Brain microvascular endothelial cell (primary cell): ENCODE data around the gene VWF.
A peak's percentile ranks its signal among the peaks of the same experiment; 100 is the strongest.

Experiments
- DNase-seq: peaks from one replicate; pipeline ENCODE4 v3.0.0-alpha.2; 2020
- H3K27ac ChIP-seq: fragments of 250-450 bp; sonication (Bioruptor Pico); 2 replicates; pipeline ENCODE4 v1.5.1; 2020; ENCODE audit warnings: mild to moderate bottlenecking, moderate library complexity
- H3K27me3 ChIP-seq: fragments of 250-450 bp; sonication (Bioruptor Pico); replicated peaks from 2 replicates; pipeline ENCODE4 v1.5.1; 2020; ENCODE audit warnings: mild to moderate bottlenecking
- H3K36me3 ChIP-seq: fragments of 250-450 bp; sonication (Bioruptor Pico); replicated peaks from 2 replicates; pipeline ENCODE4 v1.5.1; 2020; ENCODE audit warnings: mild to moderate bottlenecking
- H3K4me3 ChIP-seq: 2 replicates; pipeline ENCODE4 v1.5.1; 2011; ENCODE audit warnings: low read depth, mild to moderate bottlenecking, control low read depth, low read length, moderate library complexity
- CTCF ChIP-seq: IDR thresholded peaks from 2 replicates; pipeline ENCODE4 v1.5.1; 2011; ENCODE audit warnings: low read depth, mild to moderate bottlenecking, moderate library complexity, low read length, control low read depth, inconsistent platforms; ENCODE audit errors: missing control alignments
- in situ Hi-C: cut with HindIII; loops from 2 replicates; pipeline ENCODE4 v1.10.0; 2017; ENCODE audit warnings: low sequenced_read_pairs, low pct_ligation_motif_present

Gene VWF

GRCh38 chr12:5901416-5901815, 223.1 kb downstream of the VWF start:
- in situ Hi-C loops = no loop called here
- Histone ChIP-seq H3K36me3 (no peaks in the 10 kb centered on the region), H3K4me3 (no peak overlapping the region), H3K27me3 (no peaks in the 10 kb centered on the region), H3K27ac (no peak overlapping the region)
- no peak for DNase-seq
- TF ChIP-seq CTCF = no peak

- Histone ChIP-seq H3K4me3 (no peak overlapping the region), H3K36me3 (no peaks in the 10 kb centered on the region), H3K27me3 (no peaks in the 10 kb centered on the region), H3K27ac (no peak overlapping the region)
- in situ Hi-C loops = no loop called here
- no peak for TF ChIP-seq CTCF
- no peak for DNase-seq
Measured at GRCh38 chr12:5900533-5901205, 223.8 kb downstream of the VWF start.

- Histone ChIP-seq H3K36me3 (no peaks in the 10 kb centered on the region), H3K4me3 (no peak overlapping the region), H3K27me3 (no peaks in the 10 kb centered on the region), H3K27ac (no peak overlapping the region)
- no peak for TF ChIP-seq CTCF
- in situ Hi-C loops = no loop called here
- DNase-seq = no peak
Measured at GRCh38 chr12:5900076-5900475, 224.4 kb downstream of the VWF start.

GRCh38 chr12:5899675-5900074, 224.8 kb downstream of the VWF start:
- no peak for TF ChIP-seq CTCF
- H3K27ac ChIP-seq = no peak overlapping the region
- H3K27me3 ChIP-seq = no peaks in the 10 kb centered on the region
- DNase-seq = no peak
- in situ Hi-C loops = no loop called here
- H3K4me3 ChIP-seq = no peak overlapping the region
- no peaks in the 10 kb centered on the region for H3K36me3 ChIP-seq

- in situ Hi-C loops = no loop called here
- no peak overlapping the region for H3K27ac ChIP-seq
- H3K36me3 ChIP-seq = no peaks in the 10 kb centered on the region
- H3K4me3 ChIP-seq = no peak overlapping the region
- DNase-seq = no peak
- H3K27me3 ChIP-seq = no peaks in the 10 kb centered on the region
- peak; percentile 35 for TF ChIP-seq CTCF
Measured at GRCh38 chr12:5898874-5899273, 225.6 kb downstream of the VWF start.
